Brain pericyte (primary cell): ENCODE data around the gene SLC25A6.
"Not testable (repeated sequence)": the region's sequence is repeated elsewhere in the genome, so short reads cannot be mapped to it uniquely, and the experiment has no call there.

Experiments
- DNase-seq: peaks from one replicate; pipeline ENCODE4 v3.0.0-alpha.2; 2012; ENCODE audit warnings: low read depth, low spot score

Gene SLC25A6

GRCh38 chrX:1391707-1392375 is at the start of gene SLC25A6:
SLC25A6 (minus strand) TSS chrX:1392113; CDS start chrX:1392009, 104 bp downstream.
- DNase-seq: peak; percentile 92

GRCh38 chrX:1440506-1440905 is 48.6 kb upstream of the SLC25A6 start:
- no peak for DNase-seq

- DNase-seq: no peak
These were observed 43.5 kb upstream of the SLC25A6 start for GRCh38 chrX:1435241-1435895.

GRCh38 chrX:1434871-1435240 is 42.9 kb upstream of the SLC25A6 start:
- no peak for DNase-seq

- no peak for DNase-seq
These were observed 41.9 kb upstream of the SLC25A6 start for GRCh38 chrX:1433646-1434357.

GRCh38 chrX:1430451-1430850 is 38.5 kb upstream of the SLC25A6 start:
- no peak for DNase-seq

- no peak for DNase-seq
These were observed 35.8 kb upstream of the SLC25A6 start for GRCh38 chrX:1427756-1428155.

GRCh38 chrX:1426321-1426720 is 34.4 kb upstream of the SLC25A6 start:
- not testable (repeated sequence) for DNase-seq

- no peak for DNase-seq
These were observed 33.5 kb upstream of the SLC25A6 start for GRCh38 chrX:1425381-1425780.

- no peak for DNase-seq
These were observed 32.4 kb upstream of the SLC25A6 start for GRCh38 chrX:1424147-1424851.

- no peak for DNase-seq
These were observed 31.3 kb upstream of the SLC25A6 start for GRCh38 chrX:1423215-1423614.

GRCh38 chrX:1422135-1422465 is 30.2 kb upstream of the SLC25A6 start:
- no peak for DNase-seq

- DNase-seq: no peak
These were observed 29.7 kb upstream of the SLC25A6 start for GRCh38 chrX:1421433-1422134.

- no peak for DNase-seq
These were observed 28.5 kb upstream of the SLC25A6 start for GRCh38 chrX:1420371-1420770.

- no peak for DNase-seq
These were observed 27.8 kb upstream of the SLC25A6 start for GRCh38 chrX:1419545-1420355.

GRCh38 chrX:1418901-1419544 is 27.1 kb upstream of the SLC25A6 start:
- no peak for DNase-seq

GRCh38 chrX:1417921-1418771 is 26.2 kb upstream of the SLC25A6 start:
- DNase-seq: no peak

- no peak for DNase-seq
These were observed 25.2 kb upstream of the SLC25A6 start for GRCh38 chrX:1416965-1417760.
